ENCODE results near the gene CD38.
"Not testable (repeated sequence)": the region's sequence is repeated elsewhere in the genome, so short reads cannot be mapped to it uniquely, and the experiment has no call there.

Gene CD38

GRCh38 chr4:15778289-15779241 lies at the start of gene CD38:
CD38 (plus strand) TSS chr4:15778328; CDS start chr4:15778415, 87 bp downstream.
- no peak for DNase-seq (ENCODE audit: low read depth)

DNA sequence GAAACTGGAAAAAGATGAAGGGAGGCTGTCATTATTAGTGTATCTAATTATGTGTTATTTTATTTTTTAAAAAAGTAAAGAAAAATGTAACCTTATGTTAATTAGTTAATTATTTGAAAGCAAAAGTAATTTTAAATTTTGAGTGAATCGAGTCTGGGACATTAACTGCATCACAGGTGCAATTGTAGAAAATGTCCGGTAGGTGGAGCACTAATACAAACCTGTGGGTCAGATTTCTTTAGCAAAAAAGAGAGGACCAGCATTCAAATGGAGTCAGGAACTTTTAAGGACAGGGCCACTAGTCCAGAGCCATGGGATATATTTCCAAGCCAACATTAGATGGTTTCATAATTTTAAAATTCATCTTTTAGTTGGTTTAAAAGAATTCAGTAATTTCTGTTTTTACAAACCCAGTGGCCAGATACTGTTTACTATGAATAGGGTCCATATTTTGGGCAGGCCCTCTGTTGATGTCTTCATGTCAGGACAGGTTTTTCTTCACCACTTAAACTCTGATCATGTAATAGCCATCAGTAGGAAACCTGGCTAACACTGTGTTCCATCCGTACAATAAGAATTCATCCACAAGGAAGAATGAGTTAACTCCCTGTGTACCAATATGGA lies 48.1 kb upstream of the CD38 start:
- DNase-seq (ENCODE audit: low read depth), result no peak

DNA sequence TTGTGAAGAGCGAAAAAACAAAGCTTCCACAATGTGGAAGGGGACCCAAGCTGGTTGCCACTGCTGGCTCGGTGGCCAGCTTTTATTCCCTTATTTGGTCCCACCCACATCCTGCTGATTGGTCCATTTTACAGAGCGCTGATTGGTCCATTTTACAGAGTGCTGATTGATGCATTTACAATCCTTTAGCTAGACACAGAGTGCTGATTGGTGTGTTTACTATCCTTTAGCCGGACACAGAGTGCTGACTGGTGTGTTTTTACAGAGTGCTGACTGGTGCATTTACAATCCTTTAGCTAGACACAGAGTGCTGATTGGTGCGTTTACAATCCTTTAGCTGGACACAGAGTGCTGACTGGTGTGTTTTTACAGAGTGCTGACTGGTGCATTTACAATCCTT lies 45.1 kb upstream of the CD38 start:
- not testable (repeated sequence) for DNase-seq (ENCODE audit: low read depth)

- DNase-seq (ENCODE audit: low read depth), result no peak
These were observed 42.6 kb upstream of the CD38 start for GRCh38 chr4:15735536-15735935.

- DNase-seq (ENCODE audit: low read depth), result no peak
These were observed 41.5 kb upstream of the CD38 start for GRCh38 chr4:15736514-15737050.

DNA sequence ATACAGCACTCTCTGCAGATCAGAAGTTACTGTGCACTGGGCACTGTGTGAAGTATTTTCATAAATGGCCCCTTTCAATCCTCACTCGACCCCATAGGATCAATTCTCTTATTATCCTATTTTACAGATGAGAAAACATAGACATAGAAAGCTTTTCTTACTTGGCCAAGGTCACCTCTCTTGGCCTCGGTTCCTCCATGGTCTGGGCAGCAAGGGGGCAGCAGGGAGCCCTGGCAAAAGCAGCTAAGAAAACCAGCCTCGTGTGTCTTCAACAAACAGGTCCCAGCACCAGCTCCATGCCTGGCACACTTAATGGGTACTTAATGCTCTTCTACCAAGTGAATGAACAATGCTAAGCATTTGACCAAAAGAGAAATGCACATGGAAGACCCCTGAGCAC lies 40.9 kb upstream of the CD38 start:
- DNase-seq (ENCODE audit: low read depth), result no peak

- no peak for DNase-seq (ENCODE audit: low read depth)
These were observed 39.3 kb upstream of the CD38 start for GRCh38 chr4:15738877-15739276.

- no peak for DNase-seq (ENCODE audit: low read depth)
These were observed 37.2 kb upstream of the CD38 start for GRCh38 chr4:15740764-15741404.

- DNase-seq (ENCODE audit: low read depth), result no peak
These were observed 36.0 kb upstream of the CD38 start for GRCh38 chr4:15742083-15742582.

DNA sequence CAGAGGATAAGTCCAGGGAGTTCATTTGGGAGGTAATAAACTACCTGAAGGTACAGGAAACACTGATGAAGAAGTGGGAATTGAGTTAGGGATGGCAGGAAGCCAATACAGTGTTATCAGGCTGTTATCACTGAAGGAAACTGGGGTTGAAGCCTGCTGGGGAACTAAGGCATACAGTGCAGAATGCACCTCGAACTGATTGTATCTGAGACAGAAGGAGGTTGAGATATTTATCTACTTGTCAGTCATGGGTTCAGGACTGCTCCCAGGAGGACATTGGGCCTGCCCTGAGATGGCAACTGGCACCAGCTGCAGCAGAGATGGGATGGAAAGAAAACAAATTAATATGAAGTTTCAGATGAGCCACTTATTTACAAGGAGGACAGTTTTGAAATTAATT lies 35.5 kb upstream of the CD38 start:
- no peak for DNase-seq (ENCODE audit: low read depth)

DNA sequence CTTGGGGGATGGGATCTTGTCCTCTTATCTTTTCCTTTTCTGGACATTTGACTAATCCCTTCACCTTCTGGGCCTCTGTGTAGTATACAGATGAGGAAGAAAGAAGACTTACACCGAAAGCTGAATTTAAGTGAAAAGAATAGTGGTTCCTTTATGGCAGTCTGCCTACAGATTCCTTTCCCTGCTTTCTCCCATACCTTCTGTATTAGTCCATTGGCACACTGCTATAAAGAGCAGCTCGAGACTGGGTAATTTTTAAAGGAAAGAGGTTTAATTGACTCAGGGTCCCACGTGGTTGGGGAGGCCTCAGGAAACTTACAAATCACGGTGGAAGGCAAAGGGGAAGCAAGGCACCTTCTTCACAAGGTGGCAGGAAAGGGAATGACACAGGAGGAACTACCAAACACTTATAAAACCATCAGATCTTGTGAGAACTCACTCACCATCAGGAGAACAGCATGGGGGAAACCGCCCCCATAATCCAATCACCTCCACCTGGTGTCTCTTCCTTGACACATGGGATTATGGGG lies 34.0 kb upstream of the CD38 start:
- DNase-seq (ENCODE audit: low read depth), result no peak

- DNase-seq (ENCODE audit: low read depth), result no peak
These were observed 32.0 kb upstream of the CD38 start for GRCh38 chr4:15746110-15746509.

DNA sequence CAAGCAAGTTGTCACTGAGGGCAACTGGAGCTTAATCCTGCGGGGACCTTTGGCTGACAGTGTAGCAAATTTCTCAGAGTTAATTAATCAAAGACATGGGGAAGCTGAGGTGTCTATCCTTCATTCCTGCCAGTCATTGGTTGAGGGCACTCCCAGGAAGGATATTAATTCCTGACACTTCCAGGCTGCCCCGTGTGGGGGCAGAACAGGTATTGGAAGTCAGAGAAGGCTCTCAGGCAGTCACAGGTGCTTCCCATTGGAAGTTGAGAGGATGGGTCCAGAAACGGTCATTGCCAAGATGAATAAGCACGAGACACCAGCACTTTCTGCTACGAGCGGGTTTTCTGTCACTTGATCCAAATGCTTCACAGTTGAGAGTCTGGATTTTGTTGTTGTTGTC lies 29.1 kb upstream of the CD38 start:
- DNase-seq (ENCODE audit: low read depth), result no peak

DNA sequence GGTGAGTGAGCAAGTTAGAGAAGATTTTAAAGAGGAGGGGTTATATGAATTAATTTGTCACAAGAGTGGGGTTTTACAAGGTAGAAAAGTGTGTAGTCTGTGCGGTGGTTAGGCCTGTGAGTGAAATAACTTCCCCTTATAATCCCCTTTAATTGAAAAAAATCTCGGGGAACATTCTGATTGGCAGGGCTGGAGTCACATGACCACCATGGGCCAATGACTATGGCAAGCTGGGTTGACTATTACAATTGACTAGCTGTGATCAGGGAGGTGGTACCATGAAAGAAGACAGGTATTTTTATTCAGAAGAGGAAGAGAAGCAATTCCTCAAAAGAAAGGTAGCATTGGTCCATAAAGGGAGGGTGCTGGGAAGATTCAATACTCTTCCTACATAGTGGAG lies 27.0 kb upstream of the CD38 start:
- no peak for DNase-seq (ENCODE audit: low read depth)

DNA sequence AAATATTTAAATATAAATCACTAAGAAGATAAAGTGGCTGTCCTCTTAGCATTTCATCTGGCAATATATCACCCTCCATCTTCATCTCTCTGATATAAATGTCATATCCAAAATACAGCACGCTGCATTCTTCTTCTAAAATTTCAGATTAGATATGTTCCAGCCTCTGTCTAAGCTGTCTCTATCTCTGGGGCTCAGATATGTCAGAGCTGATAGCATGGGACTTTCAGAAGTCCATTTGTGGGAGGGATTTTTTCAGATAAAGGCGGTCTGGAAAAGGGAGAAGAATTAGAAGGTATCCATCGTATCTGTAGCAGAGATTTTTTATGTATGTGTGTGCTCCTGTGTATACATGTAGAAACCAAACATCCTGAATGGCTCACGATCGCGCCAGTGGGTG lies 25.0 kb upstream of the CD38 start:
- DNase-seq (ENCODE audit: low read depth), result no peak

DNA sequence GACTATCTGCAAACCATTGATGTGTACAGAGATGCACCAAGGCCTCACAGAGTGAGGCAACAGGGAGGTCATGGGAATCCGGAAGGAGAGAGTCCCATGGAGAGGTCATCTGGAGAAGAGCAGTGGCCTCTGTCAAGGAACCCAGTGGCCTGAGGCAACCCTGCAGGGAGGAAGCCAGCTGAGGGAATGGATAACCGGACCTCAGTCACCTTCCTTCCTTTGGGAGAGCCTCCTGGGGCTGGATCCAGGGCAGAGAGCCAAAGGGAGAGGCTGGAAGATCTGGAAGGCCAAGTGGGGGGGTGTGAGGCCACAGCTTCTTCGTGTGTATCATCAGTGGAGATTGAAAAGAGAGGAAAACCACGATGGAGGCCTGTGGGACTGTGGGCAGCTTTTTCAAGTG lies 24.3 kb upstream of the CD38 start:
- no peak for DNase-seq (ENCODE audit: low read depth)

DNA sequence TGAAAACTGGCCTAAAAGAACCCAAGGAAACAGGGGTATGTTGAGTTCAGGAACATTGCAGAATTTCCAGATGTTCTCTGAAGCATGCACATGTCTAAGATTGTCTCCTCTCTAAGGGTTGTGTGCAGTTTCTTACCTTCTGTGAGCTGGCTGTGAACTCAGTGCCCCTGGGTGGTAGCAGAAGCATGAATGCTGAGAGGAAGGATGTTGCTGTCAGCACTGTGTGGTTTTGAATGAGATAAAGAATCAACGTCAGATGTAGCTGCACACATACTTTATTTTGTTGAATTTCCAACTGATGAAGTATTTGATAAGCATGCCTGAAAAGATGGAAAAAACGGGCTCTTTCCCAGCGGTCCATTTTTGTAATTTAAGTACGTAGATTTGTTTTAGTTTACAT lies 23.8 kb upstream of the CD38 start:
- peak; percentile 40 for DNase-seq (ENCODE audit: low read depth)

- peak; percentile 26 for DNase-seq (ENCODE audit: low read depth)
These were observed 22.6 kb upstream of the CD38 start for GRCh38 chr4:15755321-15756155.

DNA sequence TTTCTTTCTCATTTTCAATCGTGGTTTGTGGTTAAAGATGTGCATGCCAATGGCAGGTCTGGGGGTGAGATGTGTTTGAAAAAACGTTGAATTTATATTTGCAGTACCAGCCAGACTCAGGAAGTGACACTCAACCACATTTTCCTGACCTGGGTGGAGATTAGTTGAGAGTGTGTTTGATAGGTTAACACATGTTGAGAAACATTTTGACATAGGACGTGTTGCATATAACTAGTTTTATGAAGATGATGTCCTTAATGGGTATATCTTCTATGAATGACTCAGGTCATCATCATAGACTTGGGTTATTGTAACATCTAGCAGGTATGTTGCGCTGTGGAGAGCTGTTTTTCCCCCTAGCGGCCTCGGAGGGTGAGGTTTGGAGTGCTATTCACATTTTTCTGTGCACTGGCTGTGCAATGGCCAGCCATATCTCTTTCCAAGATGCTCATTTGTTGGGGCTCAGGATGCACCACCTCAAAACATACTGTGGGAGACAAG lies 21.7 kb upstream of the CD38 start:
- DNase-seq (ENCODE audit: low read depth), result peak; percentile 62

DNA sequence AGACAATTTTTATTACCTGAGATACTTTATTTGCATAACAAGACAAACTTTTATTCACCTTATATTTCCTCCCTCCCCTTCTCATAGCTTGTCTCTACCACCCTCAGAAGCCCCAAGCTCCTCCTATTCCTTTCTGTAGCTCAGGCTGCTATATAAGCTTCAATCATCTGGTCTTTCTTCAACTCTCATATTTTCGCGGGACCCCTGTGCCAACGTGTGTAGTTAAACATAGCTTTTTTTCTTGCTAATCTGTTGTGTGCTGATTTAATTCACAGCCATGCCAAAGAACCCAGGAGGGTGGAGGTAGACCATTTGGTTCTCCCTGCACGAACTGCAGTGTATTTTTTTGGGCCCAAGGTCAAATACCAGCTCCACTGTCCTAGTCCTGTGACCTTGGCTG lies 21.1 kb upstream of the CD38 start:
- DNase-seq (ENCODE audit: low read depth), result no peak

- DNase-seq (ENCODE audit: low read depth), result no peak
These were observed 19.8 kb upstream of the CD38 start for GRCh38 chr4:15758294-15758693.
